Measurements from ENCODE around the gene TUBAL3. TPM values are rescaled to one million over a fixed set of nuclear protein-coding genes. Genes with fewer than 3 reads are reported as not detected.
"Not testable (repeated sequence)": the region's sequence is repeated elsewhere in the genome, so short reads cannot be mapped to it uniquely, and the experiment has no call there.

TUBAL3 gene
- total RNA-seq, 2 donors from 2014 or later = 0.21 to 0.31 TPM

GRCh38 chr10:5434017-5434753 lies 29.6 kb upstream of the TUBAL3 start:
- peak in 1 of 2 donors; percentile 47 for ATAC-seq
- no peak for DNase-seq
- intact Hi-C loops (cut with DNase I) = loop anchor here in 1 of 2 donors (5.0 kb wide), 1 partner anchor 587 kb away; no protein-coding TSS in a partner anchor

GRCh38 chr10:5433182-5433581 lies 28.6 kb upstream of the TUBAL3 start:
- no peak for ATAC-seq
- intact Hi-C loops (cut with DNase I) = loop anchor here in 1 of 2 donors (5.0 kb wide), 1 partner anchor 586 kb away; no protein-coding TSS in a partner anchor
- DNase-seq = no peak

- ATAC-seq = no peak
- intact Hi-C loops (cut with DNase I) = no loop called here
- DNase-seq = no peak
Measured at GRCh38 chr10:5428133-5428532, 23.5 kb upstream of the TUBAL3 start.

- ATAC-seq (no peak), DNase-seq (no peak)
Measured at GRCh38 chr10:5424751-5425150, 20.1 kb upstream of the TUBAL3 start.

GRCh38 chr10:5423771-5424170 lies 19.1 kb upstream of the TUBAL3 start:
- ATAC-seq (no peak), DNase-seq (no peak)
- intact Hi-C loops (cut with DNase I) = no loop called here

More at GRCh38 chr10:5424751-5425150, 20.1 kb upstream of the TUBAL3 start:
- intact Hi-C loops (cut with DNase I) = no loop called here

- intact Hi-C loops (cut with DNase I) = no loop called here
- DNase-seq (no peak), ATAC-seq (no peak)
Measured at GRCh38 chr10:5419466-5420094, 15.0 kb upstream of the TUBAL3 start.

- intact Hi-C loops (cut with DNase I) = no loop called here
- ATAC-seq = no peak
- DNase-seq = no peak
Measured at GRCh38 chr10:5418584-5418983, 14.0 kb upstream of the TUBAL3 start.

GRCh38 chr10:5416981-5417380 lies 12.4 kb upstream of the TUBAL3 start:
- DNase-seq (no peak), ATAC-seq (no peak)
- intact Hi-C loops (cut with DNase I) = no loop called here

- intact Hi-C loops (cut with DNase I) = no loop called here
- peak; percentile 13 to 20 for ATAC-seq
- DNase-seq = no peak
Measured at GRCh38 chr10:5413012-5413938, 8.6 kb upstream of the TUBAL3 start.

GRCh38 chr10:5412277-5412941 lies 7.8 kb upstream of the TUBAL3 start, which contains the start of gene NET1:
TSS of gene NET1 (plus strand) at chr10:5412557. CDS start at chr10:5412693, 136 bp downstream.
- DNase-seq = peak; percentile 89
- intact Hi-C loops (cut with DNase I) = no loop called here
- ATAC-seq = peak; percentile 98 to 99

- no peak for DNase-seq
- intact Hi-C loops (cut with DNase I) = no loop called here
- ATAC-seq = no peak
Measured at GRCh38 chr10:5411941-5412276, 7.3 kb upstream of the TUBAL3 start.

- DNase-seq; ATAC-seq; intact Hi-C loops (cut with DNase I): not testable (repeated sequence)
Measured at GRCh38 chr10:5410787-5411186, 6.2 kb upstream of the TUBAL3 start.

GRCh38 chr10:5406918-5407317 lies 2.3 kb upstream of the TUBAL3 start:
- intact Hi-C loops (cut with DNase I) = no loop called here
- ATAC-seq = no peak
- no peak for DNase-seq

GRCh38 chr10:5402798-5403197 lies 1.8 kb downstream of the TUBAL3 start:
- no peak for ATAC-seq
- intact Hi-C loops (cut with DNase I) = no loop called here
- DNase-seq = no peak

- intact Hi-C loops (cut with DNase I) = no loop called here
- ATAC-seq (no peak), DNase-seq (no peak)
Measured at GRCh38 chr10:5400468-5401240, 4.0 kb downstream of the TUBAL3 start.

GRCh38 chr10:5399332-5399731 lies 5.3 kb downstream of the TUBAL3 start:
- no peak for ATAC-seq
- DNase-seq = no peak
- intact Hi-C loops (cut with DNase I) = no loop called here

GRCh38 chr10:5396556-5397300 lies 7.9 kb downstream of the TUBAL3 start:
- no peak for DNase-seq
- ATAC-seq = no peak
- intact Hi-C loops (cut with DNase I) = no loop called here

- no peak for DNase-seq
- intact Hi-C loops (cut with DNase I) = no loop called here
- no peak for ATAC-seq
Measured at GRCh38 chr10:5395168-5395567, 9.5 kb downstream of the TUBAL3 start.
